ENCODE data around the gene ILF3. TPM values are rescaled to one million over a fixed set of nuclear protein-coding genes. Genes with fewer than 3 reads are reported as not detected.

The ILF3 gene
- total and polyA plus RNA-seq, 10 of the 15 experiments (the other 5 are each of a cell fraction or from before 2014, with no cell fraction given): 28.1 to 383 (median 176) TPM

GRCh38 chr19:10653732-10654609, at the start of gene ILF3 (continued):
- TF ChIP-seq MAX (IDR thresholded peaks at IDR 0.05; ENCODE audit: low read depth, low read length): peak; percentile 96
- TF ChIP-seq POLR2AphosphoS5 (IDR thresholded peaks at IDR 0.05; ENCODE audit: low read length): peak; percentile 84
- 0 out of 2 replicates have a peak, but pooled peaks have one; percentile 24 for TF ChIP-seq PAX5 (IDR thresholded peaks at IDR 0.05; ENCODE audit: borderline replicate concordance, low read depth, low read length)
- peak; percentile 76; the same call in 1 of the 2 replicates for TF ChIP-seq NFIC (IDR thresholded peaks at IDR 0.05; ENCODE audit: low read depth, low read length)
- TF ChIP-seq, protein P1, sequence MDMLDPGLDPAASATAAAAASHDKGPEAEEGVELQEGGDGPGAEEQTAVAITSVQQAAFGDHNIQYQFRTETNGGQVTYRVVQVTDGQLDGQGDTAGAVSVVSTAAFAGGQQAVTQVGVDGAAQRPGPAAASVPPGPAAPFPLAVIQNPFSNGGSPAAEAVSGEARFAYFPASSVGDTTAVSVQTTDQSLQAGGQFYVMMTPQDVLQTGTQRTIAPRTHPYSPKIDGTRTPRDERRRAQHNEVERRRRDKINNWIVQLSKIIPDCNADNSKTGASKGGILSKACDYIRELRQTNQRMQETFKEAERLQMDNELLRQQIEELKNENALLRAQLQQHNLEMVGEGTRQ (IDR thresholded peaks at IDR 0.05; ENCODE audit: borderline replicate concordance, low read depth, low read length): peak; percentile 99
- TF ChIP-seq SUZ12 (IDR thresholded peaks at IDR 0.05; ENCODE audit: unreplicated experiment): no peak
- TF ChIP-seq YY1 (IDR thresholded peaks at IDR 0.05; ENCODE audit: low read depth, low read length): peak; percentile 99
- no peak for TF ChIP-seq NFXL1 (IDR thresholded peaks at IDR 0.05; ENCODE audit: borderline replicate concordance)
- TF ChIP-seq SMAD5 (IDR thresholded peaks at IDR 0.05; ENCODE audit: low read depth): peak; percentile 97
- TF ChIP-seq, protein P2, sequence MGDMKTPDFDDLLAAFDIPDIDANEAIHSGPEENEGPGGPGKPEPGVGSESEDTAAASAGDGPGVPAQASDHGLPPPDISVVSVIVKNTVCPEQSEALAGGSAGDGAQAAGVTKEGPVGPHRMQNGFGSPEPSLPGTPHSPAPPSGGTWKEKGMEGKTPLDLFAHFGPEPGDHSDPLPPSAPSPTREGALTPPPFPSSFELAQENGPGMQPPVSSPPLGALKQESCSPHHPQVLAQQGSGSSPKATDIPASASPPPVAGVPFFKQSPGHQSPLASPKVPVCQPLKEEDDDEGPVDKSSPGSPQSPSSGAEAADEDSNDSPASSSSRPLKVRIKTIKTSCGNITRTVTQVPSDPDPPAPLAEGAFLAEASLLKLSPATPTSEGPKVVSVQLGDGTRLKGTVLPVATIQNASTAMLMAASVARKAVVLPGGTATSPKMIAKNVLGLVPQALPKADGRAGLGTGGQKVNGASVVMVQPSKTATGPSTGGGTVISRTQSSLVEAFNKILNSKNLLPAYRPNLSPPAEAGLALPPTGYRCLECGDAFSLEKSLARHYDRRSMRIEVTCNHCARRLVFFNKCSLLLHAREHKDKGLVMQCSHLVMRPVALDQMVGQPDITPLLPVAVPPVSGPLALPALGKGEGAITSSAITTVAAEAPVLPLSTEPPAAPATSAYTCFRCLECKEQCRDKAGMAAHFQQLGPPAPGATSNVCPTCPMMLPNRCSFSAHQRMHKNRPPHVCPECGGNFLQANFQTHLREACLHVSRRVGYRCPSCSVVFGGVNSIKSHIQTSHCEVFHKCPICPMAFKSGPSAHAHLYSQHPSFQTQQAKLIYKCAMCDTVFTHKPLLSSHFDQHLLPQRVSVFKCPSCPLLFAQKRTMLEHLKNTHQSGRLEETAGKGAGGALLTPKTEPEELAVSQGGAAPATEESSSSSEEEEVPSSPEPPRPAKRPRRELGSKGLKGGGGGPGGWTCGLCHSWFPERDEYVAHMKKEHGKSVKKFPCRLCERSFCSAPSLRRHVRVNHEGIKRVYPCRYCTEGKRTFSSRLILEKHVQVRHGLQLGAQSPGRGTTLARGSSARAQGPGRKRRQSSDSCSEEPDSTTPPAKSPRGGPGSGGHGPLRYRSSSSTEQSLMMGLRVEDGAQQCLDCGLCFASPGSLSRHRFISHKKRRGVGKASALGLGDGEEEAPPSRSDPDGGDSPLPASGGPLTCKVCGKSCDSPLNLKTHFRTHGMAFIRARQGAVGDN (IDR thresholded peaks at IDR 0.05): 0 out of 2 replicates have a peak, but pooled peaks have one; percentile 22
- peak; percentile 75 for TF ChIP-seq PKNOX1 (IDR thresholded peaks at IDR 0.05)
- peak; percentile 51; the same call in 1 of the 2 replicates for TF ChIP-seq SIN3A (IDR thresholded peaks at IDR 0.05; ENCODE audit: low read depth, low read length)
- peak; percentile 10; the same call in 1 of the 2 replicates for TF ChIP-seq SPI1 (IDR thresholded peaks at IDR 0.05; ENCODE audit: borderline replicate concordance, insufficient read depth, low read depth, low read length)
- TF ChIP-seq, protein P3, sequence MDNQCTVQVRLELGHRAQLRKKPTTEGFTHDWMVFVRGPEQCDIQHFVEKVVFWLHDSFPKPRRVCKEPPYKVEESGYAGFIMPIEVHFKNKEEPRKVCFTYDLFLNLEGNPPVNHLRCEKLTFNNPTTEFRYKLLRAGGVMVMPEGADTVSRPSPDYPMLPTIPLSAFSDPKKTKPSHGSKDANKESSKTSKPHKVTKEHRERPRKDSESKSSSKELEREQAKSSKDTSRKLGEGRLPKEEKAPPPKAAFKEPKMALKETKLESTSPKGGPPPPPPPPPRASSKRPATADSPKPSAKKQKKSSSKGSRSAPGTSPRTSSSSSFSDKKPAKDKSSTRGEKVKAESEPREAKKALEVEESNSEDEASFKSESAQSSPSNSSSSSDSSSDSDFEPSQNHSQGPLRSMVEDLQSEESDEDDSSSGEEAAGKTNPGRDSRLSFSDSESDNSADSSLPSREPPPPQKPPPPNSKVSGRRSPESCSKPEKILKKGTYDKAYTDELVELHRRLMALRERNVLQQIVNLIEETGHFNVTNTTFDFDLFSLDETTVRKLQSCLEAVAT (IDR thresholded peaks at IDR 0.05): peak; percentile 60
- peak; percentile 93 for TF ChIP-seq RELB (IDR thresholded peaks at IDR 0.05; ENCODE audit: low read depth)
- TF ChIP-seq IRF5 (IDR thresholded peaks at IDR 0.05; ENCODE audit: borderline replicate concordance): no peak
- peak; percentile 96 for TF ChIP-seq CBFB (IDR thresholded peaks at IDR 0.05; ENCODE audit: low read depth)
